ENCODE measurements around the gene CASZ1.

CASZ1 gene

DNA sequence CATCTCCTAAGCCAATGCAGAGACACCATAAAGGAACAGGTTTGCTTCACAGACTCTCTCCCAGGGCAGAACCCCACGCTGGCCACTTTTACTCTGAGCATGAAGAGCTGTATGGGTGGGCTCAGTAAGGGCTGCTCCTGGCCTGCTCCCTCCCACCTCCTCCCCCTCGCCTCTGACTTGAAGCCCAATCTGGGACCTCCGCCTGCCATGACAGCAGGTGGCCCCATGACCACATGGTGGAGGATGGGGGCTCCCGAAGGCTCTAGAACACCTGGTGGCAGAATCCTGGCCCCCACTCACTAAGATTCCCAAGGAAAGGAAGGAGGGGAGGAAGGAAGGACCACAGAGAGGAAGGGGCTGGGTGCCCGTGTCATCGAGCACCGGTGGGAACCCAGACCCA is 23.7 kb downstream of the CASZ1 start:
- no peak for DNase-seq

DNA sequence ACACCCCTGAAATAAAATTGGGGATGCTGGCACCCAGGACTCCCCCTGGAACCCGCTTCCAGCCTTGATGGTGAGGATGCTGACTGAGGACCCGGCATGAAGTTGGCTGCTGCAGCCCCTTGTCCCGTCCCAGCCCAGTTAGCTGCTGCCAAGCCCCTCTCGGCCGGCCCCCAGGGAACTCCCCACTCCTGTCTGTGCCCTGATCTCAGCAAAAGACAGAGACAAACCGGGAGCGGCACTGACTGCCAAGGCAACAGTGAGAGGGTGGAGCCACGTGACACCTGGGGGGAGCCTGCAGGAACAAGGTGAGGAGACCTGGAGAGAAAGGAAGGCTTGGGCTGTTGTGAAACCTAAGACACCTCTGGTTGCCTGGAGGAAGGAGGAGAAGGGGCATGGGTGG is 24.7 kb downstream of the CASZ1 start:
- DNase-seq, result no peak

DNA sequence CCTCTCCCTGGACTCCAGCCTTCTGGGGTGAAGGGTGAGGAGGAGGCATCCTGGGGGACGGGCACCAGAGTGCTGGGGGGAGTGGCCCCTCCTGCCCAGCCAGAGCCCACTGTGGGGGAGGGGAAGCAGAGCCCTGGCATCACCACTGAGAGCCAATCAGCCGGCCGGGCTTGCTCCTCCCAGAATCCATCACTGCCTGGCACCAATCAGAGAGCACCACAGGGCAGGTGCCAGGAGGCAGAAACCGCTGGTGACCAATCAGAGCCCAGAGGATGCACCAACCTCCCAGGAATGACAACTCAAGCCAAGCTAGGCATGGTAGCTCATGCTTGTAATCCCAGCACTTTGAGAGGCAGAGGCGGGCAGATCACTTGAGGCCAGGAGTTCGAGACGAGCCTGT is 27.9 kb downstream of the CASZ1 start:
- DNase-seq, result no peak

DNA sequence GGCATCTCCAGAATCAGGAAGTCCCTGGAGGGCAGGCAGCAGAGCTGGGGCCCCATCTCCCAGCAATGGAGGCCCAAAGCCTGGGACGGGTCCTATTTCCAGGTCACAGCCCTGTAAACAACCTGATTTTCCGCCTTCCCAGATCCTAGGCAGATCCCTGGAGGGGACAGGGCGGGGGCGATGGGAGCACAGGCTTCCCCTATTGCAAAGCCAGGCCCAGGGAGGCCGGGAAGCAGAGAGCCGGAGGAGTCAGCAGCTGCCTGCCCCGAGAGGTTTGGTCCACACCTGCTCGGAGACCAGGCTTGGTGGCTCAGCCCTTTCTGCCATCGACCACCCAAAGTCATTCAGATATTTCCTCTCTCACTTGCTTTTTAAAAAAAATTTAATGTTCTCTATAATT is 29.2 kb downstream of the CASZ1 start:
- no peak for DNase-seq

DNA sequence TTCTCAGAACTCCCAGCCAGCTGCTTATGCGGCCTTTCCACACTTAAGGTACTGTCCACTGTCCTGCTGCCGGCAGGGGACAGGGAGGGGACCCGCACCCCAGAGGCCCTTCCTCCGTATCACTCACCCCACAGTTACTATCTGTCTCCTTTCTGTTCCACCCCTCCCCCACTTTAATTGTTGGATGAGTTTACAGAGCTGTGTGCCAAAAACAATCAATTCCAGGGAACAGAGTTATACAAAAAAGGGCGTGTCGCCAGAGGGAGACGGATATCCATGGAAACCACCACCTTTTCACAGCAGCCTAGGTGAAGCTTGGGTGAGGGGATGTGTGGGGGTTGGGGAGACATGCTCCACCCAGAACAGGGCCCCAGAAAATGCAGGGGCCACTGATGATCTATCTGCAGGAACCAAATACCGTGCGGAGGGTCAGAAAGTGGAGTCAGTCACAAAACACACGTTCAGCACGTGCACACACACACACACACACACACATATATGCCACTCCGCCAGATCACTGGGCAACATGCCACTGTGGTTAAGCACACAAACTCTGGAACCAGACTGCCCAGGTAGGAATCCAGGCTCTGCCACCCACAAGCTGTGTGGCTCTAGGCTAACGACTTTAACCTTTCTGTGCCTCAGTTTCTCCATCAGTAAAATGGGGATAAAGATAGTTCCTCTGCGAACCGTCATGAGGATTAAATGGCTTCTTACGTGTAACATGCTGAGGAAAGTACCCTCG is 30.5 kb downstream of the CASZ1 start:
- no peak for DNase-seq

DNA sequence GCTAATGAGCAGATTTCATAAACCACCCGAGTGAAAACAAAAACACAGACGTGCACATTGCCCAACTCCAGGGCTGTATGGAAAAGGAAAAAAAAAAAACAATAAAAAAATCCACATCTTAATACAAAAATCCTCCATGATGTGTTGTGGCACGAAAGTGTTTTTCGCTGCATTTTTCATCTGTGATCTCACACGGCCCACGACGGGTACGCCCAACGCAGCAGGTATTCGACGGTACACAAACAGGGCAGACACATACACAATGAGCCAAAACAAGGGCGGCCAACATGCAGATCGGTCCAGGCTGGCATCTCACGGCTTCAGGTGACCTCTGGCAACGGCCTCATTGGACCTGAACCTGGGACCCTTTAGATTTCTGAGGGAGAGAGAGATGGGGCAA is 31.1 kb downstream of the CASZ1 start:
- DNase-seq, result no peak

DNA sequence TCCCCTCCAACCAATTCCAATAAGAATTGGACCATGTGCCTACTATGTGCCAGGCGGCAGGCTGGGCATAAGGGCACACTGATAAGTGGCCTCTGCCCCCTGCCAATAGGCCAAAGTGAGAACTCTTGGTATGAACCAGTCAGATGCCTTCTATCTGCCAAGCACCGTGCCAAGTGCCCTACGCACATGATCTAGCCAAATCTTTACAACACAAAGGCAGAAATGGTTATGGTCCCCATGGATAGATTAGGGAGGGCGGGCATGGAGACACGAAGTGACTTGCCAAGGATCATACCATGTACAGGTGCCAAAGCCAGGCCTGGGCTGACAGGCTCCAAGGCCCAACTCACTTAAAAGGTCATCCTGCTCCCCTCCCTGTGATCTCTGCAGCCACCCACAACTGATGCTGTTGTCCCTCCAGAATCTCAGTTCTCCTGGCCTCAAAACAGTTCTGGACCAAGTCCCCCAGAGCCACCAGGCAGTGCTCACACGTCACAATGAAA is 32.1 kb downstream of the CASZ1 start:
- no peak for DNase-seq

DNA sequence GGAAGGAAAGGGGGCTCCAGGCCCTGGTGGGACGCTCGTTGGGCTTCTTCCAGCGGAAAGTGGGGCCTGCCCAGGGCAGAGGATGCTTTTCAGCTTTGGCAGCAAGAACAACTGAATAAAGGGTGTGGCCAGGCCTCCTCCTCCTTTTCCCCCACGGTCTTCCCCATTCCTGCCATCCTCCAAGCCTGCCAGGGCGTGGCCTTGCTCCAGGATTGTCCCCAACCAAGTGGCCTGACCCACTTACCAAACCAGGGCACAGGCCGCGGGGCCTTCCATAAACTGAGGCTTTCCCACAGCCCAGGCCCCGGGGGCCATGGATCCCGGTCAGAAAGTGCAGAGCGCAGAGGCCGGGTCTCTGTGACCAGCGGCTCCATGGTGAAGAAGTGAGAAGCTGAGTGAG is 33.6 kb downstream of the CASZ1 start:
- DNase-seq, result no peak

DNA sequence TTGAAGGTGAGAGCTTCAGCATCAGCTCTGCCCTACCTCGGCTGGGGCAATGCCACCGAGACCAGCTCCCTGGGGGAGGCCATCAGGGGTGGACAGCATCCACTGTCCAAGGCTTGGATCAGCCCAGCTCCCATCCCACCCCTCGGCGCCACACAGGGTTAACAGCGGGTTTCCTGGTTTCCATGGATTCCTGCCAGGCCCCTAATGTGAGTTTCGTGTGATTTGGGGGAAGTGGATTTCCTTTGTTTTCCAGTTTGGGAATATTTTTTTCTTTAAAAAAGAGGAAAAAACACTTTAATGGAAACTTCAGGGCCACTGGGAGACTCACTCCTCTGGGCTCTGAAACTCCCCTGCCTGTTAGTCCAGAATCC is 34.3 kb downstream of the CASZ1 start:
- DNase-seq, result no peak

DNA sequence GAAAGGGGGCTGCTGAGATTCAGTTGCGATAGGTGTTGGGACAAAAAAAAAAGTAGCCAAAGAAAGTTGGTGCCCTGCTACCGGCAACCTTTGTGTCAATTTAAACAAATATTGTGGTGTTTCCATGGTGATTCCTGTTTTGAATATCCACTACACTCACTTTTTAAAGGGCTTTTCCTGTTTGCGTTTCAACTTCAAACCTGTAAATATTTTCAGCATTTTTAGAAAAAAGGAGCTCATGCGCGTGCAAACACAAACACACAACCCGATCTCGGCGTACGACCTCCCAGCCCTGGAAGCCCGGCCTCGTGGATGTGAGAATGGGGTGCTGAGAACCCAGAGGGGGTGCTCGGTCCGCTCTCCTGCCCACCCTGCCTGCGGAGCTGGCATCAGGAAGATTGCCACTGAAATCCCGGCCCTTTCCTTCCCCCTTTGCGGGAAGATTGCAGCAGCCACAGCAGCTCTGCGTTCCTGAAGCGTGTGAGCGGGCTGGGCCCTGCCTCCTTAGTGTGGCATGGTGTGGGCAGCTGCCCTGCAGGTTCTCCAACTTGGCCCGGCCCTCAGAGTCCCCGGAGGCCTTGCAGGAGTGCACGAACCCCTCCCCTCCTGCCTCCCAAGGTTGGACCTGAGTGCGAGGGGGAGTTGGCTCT is 34.8 kb downstream of the CASZ1 start:
- peak; percentile 37 for DNase-seq

DNA sequence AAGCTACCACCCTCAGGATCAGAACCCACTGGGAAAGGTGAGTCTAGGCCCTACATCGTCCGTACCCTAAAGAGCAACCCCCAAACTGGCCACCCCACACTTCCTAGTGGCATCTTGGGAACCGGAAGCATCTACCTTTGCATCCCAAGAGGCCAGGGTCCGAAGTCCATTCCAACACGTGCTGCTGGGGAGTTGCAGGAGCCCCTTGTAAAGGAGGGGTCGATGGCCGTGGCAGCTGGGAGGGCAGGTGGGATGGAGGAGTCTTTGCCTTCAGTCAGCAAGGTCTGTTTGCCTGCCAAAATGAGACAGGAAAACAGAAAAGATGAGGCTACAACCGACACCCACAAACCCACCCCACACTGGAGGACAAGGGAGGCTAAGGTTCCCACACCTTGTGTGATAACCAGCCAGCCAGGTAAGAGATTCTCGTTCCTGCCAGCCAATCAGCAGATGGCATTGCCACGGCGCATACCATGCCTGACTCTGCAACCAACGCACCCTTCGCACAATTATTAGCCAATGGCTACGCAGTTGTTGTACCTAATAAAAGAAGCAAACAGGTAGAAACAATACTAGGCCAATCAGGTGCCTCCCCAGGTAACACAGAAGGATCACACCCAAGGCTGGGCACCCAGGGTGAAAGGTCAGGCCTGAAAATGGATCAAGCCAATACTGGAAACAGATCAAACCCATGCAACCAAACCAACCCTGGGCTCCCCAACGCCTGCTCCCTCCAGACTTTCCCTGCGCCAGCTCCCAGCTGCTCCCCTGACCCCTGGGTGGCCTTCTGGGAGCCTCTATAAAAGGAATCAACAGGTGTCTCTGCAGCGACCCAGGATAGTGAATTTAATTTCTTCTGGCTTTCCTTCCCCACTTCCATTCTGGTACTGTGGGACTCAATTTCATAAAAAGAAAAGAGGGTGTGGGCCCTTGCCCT is 35.6 kb downstream of the CASZ1 start:
- DNase-seq, result no peak

DNA sequence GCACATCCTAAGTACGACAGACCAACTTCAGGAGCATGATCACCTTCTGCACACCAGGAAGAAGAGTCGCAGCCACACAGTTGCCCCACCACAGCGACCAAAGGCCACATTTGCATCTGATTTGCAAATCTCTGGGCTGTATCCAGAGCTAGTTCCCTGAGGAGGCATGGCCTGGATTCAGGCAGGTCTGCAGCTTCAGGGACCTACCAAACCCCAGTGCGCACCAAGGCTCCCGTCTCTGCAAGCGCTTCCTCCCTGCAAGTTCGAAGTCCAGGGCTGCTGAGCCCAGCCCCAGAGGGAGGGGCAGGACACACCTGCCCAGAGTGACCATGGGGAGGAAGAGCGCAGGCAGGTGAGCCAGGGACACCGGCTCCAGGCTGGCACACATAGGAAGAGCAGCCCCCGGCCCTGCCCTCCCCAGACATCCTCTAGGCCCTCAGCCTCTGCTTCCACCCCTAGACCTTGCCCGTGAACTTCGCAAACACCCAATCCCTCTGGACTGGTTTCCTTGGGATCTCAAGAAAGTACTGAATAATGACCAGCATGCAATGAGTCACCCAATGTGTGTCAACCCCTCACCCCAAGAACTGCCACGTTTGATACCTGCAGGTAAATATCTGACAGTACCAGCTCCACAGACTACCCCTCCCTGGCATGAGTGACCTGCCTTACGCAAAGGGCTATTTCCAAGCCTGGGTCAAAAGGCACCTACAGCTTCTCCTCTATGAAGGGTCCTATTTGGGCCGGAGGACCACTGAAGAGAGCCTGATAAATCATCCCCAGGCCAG is 36.8 kb downstream of the CASZ1 start:
- peak; percentile 21 for DNase-seq

DNA sequence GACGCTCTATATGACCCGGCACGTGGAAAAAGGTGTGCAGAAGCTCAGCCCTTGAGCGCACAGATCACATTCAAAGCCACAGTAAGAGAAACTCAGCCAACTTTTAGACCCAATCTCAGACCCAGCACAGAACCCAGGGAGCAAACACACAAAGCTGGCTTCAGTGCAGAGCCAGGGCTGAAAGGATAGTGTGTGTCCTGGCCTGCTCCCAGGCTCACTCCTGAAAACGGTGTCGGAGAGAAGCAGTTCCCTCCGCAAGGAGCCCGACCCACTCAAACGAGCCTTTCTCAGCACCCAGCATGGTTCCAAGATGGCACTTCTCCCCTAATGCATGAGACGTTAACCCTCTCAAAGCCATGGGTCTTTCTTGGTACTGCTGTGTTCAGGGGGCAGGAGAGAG is 39.6 kb downstream of the CASZ1 start:
- no peak for DNase-seq

DNA sequence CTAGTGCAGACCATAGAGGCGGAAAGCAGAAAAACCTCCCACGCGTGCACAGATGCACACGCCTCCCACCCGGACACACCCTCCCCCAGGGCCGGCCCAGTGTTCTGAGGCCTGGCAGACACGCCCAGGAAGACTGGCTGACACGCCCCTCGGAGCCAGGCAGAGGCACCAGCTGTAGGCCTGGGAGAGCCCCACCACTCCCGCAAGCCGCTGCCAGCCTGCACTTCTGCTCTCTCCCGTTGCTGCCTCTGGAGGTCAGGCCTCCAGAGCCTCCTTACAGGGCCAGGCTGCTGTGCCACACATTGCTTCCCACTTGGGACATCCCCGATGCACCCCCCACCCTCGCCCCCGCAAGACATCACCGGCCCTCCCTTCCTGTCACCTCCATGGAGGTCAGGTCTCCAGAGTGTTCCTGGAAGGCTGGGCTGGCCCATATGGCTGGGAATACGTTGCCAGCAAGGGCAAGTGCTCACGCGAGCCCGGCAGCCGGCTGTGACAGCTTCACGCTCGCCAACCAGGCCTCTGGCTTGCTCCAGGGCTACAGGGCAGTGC is 40.4 kb downstream of the CASZ1 start:
- no peak for DNase-seq

DNA sequence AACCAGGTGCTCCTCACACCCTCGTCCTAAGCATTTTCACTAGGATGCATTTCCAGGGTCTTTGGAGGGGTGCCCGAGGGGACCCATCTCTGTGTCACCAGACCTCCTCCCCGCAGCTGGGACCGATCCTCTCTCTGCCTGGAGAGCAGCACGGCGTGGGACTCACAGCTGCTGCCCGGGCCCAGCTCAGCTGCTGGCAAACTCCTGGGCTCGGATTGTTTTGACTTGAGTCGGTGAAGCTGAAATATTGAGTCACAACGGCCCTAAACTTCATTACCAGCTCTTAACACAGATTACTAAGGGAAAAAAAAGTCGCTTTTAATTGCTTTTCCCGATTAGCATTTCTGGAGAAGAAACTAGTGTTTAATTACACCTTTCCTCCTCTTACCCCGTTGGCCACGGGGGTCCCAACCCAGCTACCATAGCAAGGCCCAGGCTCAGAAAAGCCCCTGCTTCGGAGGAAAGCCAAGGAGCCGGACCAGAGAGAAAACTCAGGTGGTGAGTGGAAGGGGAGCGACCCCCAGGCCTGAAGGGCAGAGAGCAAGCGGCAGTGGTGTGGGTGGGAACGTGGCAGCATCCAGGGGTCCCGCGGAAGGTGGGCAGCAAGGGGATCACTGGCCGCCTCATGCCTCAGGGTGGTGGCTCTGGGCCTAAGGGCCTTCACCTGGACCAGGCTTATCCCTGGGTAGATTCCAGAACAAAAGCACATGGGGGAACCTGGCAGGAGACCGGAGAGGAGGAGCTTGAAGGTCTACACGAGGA is 41.7 kb downstream of the CASZ1 start:
- DNase-seq, result no peak

DNA sequence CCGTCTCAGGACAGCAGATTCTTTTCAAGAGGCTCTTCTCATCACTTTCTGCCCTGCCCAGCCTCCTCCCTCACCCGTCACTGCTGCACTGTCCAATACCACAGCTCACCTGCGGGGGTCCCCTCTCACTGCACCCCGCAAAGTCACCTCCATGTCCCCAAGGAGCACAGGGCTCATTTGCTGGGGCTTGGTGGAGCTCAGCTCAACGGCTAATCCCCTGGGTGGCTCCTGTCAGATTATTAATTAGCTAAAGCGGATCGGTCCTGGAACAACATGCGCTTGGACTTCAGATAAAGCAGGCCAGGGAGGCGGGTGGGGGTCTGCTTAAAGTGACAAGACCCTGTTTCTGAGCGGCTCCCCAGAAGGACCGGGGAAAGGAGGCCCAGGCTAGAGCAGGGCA is 43.1 kb downstream of the CASZ1 start:
- no peak for DNase-seq

DNA sequence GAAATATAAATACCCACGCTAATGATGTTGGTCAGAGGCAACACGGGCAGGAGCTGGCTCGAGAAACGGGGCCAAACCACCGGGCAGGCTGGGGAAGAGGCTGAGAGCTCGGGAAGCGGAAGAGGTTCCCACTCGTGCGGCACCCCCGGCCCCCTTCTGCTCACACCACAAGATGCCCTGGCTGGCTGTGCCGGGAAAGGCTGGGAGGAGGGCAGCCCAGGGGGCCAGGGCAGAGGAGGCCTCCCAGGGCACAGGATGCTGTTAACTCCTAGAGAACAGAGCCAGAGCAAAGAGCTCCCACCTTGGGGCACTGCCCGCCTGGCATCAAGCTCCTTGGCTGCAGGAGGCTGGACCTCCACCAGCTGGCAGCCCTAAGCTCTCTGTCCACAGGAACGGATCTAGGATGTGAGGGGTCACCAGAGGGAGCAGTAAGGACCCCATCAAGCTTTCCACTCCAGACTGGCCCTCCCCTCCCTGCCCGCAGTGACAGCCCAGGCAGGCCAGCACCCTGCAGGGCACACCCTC is 44.8 kb downstream of the CASZ1 start:
- DNase-seq, result no peak

DNA sequence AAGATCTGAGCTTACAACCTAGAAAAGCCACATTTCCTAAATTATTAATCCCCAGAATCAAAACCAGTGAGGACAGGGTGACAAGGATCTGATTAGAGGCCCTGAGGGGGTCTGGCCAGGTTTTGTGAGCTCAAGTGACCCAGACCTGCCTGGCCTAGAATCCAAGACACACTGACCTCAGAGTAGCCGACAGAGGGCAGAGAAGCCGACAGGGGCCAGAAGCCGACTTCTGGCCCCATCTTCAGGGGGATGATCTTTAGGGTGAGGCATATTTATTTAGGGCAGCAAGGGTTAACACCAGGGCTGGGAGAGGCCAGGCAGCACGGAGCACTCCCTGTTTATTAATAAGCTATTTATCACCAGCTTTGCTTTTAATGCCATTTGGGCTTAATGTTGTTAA is 45.3 kb downstream of the CASZ1 start:
- DNase-seq, result no peak

DNA sequence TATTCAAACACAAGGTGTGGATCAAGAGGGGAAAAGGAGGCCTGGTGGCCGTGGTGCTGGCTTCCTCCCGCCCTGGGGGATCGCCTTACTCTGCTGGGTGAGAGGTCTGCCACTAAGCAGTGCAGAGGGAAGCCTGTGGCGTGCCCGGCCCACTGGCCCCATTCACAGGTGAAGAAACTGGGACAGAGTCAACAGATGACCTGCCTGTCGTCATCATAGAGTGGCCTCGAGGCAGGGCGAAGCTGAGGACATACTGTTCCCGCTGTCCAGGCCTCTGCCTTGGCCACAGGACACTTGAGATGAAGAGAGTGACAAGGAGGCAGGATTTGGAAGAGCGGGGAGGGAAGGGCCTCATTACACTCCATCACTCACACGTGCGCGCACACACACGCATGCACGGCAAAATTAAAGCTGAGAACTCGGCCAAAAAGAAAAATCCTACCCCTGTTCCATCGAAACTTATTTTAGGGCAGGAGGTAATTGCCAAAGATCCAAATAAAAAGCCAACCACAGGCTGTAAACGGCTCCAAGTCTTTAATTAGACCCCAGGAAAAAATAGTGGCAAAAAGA is 50.5 kb downstream of the CASZ1 start:
- DNase-seq, result no peak

DNA sequence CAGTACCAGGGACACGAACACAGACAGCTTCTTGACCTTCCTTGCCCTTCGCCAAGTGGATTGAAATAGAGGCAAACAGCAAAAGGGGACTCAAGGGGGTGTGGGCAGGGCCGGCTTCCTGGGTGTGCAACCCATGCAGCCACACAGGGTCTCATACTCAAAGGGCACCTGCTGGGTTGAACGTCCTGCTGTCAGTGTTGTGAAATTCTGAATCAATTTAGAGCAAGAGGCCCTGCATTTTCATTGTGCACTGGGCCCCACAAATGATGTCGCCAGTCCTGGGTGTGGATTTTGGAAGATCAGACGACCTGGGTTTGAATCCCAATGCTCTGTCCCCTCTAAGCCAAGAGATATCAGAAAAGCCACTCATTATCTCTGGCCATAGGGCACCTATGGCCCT is 51.1 kb downstream of the CASZ1 start:
- DNase-seq, result no peak

DNA sequence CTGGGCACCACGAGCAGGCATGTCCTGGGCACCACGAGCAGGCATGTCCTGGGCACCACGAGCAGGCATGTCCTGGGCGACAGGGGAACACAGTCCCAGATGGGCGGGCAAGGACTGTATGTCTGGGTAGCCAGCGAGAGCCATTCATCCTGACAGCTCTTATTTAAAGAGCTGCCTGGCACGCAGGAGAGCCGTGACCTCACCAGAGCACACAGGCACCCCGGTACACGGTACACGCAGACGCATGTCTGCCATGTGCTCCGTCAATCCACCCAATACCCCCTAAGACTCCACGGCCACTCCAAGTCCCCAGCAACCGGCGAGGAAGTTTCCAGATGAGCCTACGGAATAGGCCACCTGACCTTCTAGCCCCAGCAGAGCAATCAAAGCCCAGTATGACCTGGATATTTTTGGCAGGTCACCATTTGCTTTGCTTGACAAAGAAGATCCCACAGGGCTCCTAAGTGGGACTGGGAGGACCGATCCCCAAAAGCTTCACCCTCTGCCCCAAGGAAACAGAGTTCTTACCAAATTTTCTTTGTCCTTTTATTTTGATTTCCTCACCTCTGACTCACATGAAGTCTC is 51.7 kb downstream of the CASZ1 start:
- DNase-seq, result no peak

All from NCI-H1048 (cell line).